HG02610 (cell line): Measurements from ENCODE around the gene DYSF.

ENCODE experiments used
- ATAC-seq: cut with Tn5 transposase; IDR thresholded peaks from one replicate; pipeline ENCODE4 v1.9.1; 2021; ENCODE audit warnings: mild to moderate bottlenecking, moderate library complexity; ENCODE audit not compliant: unreplicated experiment

The DYSF gene

DNA sequence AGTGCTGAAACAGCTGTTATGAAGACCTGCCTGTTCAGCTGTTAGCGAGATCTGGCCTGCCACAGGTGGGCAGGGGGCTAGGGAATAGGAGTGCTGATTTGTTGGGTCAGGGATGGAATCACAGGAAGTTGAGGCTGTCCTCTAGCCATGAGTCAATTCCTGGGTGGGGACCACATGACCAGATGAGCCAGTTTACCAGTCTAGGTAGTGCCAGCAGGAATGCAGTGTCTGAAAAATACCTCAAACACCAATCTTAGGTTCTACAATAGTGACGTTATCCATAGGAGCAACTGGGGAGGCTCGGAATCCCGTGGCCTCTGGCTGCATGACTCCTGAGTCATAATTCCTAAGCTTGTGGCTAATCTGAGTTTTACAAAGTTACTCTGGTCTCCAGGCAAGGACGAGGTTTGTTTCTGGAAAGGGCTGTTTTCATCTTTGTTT lies 44.9 kb downstream of the DYSF start:
- ATAC-seq: no peak

DNA sequence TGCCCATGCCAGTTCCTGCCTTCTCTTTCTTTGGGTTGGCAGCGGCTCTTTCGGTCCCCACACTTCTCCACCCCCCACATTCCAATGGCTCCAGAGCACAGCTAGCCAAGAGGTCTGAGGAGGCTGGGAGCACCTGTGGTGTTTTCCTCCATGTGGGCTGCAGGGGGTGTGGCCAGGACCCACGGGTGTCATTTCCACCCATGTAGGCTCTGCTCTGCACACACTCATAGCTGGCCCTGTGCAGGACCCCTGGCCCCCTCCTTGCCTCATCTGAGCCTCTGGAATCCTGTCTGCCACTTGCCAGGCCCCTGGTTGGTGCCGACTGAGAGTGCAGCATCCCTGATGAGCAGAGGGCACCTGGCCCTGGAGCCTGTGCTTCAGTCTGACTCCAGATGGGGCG lies 46.3 kb downstream of the DYSF start:
- ATAC-seq: no peak

DNA sequence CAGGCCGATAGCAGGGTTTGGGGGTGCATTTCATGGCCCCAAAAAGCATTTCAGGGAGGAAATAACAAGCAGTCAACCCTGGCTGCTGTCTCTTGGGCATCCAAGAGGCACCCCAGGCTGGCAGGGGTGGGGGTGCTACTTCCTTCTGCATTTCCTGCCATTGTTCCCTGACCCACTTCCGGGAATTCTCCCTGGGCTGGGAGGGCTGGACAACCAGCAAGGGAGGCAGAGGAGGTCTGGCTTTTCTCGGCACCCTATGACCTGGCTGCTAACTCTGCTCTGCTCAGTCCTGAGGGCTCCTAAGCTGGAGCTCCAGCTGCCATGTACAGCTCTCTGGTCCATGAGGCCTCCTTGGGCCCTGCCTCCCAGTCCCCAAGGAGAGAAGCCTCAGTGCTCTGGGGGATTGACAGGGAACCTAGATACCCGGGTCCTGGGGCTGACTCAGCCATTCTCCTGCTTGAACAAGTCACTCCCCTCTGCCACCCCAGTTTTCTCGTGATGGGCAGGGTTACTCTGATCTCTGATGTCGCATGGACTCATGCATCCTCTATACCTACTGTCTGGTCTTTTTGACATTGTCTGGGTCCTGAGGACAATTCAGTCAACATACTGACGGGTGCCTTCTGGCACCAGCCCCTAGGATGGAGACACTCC lies 47.2 kb downstream of the DYSF start:
- no peak for ATAC-seq

DNA sequence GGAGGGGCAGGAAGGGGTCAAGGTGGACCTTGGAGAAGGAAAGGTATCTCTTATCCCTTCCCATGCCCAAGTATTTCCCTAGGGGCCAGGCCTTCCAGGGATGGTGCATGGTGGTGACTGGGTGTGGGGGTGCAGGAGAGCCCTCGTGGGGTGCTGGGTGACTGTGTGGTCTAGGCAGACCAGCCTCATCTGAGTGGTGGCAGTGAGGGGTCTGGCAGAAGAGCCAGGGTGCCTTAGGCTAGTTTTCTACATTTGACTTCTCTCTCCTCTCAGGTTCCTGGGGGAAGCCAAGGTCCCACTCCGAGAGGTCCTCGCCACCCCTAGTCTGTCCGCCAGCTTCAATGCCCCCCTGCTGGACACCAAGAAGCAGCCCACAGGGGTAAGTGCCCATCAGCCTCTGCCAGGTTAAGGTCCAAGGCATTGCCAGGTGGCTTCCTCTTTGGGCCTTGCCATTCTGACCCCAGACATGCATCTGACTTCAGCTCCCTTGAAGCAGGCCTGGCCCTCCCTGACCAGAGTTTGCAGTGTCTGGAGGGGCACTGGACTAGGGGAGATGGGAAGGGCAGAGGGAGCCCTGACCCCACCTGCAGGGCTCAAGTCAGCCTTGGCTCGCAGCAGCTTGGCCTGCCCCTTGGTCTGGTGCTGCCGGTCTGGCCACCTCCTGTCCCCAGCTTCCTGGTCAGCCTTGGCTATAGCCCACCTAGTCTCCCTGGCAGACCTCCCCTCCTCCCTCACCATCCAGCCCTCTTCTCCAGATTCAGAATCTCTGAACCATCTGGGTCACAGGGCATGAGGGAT lies 49.8 kb downstream of the DYSF start:
- no peak for ATAC-seq

DNA sequence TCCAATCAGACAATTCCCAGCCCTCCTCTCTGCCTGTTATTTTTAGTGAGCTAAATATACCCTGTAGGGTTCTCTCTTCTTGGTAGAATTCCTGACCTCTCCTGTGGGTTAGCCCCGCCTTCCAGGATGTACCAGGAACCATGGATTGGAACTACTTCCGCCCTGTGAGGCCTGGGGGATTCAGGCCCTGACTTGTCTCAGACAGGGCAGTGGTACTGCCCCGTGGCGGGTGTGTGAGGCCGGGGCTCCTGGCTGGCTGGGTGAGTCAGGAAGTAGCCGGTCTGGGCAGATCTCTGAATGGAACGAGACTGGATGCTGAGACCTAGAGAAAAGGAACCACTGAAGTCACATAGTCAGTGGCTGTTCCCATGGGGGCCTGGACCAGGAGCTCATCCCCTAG lies 50.5 kb downstream of the DYSF start:
- ATAC-seq: no peak

DNA sequence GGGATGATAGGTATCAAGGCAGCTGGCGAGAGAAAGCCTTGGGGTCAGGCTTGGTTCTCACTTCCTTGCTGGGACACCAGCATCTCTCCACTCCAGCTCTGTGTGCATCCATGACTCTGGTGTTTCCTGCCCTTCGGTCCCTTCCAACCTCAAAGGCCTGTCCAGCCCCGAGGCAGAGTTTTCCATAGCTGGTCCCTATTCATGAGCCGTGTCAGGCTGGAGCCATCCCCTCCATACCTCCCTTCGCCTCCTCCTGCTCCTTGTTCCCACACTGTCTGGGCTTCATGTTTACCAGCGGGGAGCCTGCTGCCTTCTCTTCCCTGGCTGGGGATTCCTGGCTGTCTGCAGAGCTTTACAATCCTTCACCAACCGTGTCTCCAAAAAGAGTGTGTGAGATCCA lies 51.2 kb downstream of the DYSF start:
- no peak for ATAC-seq

DNA sequence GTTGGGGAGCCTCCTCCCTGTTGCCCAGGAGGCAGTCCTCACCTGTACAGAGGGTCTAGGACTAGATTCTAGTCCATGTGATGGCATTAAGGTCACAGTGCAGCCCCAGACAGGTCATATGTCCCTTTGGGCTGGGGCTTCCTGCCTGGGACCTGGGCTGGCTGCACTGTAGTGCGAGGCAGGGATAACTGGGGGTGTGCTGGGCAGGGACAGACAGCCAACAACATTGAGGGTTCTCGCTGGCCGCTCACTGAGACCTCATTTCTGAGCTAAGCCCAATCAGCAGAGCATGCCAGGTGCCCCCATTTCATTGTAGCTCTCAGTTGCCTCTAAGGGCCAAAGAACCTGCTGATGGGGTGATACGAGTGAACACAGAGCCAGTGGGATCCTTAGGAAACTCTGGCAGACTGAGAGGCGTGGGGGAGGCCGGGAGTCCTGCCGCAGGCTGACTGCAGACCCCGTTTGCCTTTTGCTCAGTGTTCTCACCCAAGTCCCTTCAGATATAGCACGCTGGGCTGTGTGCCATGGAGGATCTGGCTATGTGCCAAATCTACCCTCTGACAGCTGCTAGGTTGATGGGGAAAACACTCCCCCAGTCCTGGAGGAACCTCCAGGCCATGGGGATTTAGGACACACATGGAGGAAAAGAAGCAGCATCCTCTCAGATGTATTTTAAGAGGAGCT lies 51.9 kb downstream of the DYSF start:
- no peak for ATAC-seq

DNA sequence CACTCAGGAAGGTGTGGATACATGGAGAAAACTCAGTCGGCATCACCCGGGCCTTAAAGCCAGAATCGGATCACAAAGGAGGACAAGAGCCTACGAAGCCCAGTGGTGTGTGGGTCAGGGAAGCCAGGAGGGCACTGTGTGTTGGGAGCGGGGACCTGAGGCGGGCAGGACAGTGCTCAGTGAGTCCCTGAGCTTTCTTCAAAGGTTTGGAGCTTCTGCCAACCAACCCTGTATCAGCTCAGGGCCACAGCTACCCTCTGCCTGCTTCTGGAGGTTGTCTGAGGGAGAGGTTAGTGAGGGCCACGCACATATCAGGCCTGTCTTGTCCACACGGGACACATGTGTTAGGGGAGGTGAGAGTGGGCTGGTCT lies 52.4 kb downstream of the DYSF start:
- ATAC-seq: no peak

DNA sequence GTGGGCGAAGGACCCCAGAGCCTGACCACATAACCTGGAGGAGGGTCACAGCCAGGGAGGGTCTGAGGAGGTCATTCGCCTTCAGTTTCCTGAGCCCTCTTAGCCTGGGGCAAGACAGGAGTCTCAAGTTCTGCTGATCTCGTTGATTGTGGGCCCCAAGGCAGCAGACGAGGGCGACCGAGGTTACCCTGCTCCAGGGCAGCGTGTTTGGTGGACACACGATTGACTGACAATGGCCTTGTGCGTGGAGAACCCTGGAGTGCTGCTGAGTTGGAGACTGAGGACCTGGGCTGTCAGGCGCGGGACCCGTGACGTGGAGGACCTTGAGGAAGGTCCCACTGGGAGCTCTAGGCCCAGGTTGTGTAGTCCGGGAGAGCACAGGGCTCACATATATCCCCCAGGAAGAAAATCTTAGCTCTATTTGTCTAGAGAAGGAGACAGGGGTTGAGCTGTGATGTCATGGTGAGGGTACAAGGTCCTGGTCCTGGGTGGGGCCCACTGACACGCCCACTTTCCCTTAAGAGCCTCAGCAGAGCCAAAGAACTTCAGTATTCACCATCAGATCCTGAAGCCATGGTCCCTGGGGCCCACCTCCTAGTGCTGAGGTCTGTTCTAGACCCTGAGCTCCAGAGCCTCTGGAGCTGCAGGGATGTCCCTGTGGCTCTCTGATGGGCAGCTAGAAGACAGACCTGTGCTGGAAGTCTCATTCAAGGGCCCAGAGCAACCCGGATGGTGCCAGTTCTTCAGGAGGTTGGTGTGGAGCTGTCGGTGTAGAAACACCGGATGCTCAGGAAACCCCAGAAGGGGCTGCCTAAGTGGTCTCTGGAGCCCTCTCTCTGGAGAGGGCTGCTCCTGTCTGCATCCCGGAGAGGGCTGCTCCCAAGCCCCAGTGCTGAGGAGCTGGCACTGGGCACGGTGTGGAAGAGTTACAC lies 53.1 kb downstream of the DYSF start:
- ATAC-seq: no peak

DNA sequence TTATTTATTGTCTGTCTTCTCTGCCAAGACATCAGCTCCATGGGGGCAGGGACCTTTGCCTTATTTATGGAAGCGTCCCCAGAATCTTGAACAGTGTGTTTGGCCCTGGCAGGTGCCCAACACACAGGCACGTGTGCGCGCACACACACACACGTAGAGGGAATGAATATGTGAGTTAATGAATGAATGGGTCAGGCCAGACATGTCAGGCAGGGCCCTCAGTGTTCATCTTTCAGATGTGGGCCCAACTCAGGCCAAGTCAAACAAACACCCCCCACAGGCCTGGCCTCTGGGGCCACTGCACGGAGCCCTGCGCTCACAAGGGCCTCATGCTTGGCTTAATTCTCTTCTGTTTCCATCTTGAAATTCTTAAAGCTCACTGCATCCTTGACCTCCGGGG lies 54.1 kb downstream of the DYSF start:
- ATAC-seq: no peak

DNA sequence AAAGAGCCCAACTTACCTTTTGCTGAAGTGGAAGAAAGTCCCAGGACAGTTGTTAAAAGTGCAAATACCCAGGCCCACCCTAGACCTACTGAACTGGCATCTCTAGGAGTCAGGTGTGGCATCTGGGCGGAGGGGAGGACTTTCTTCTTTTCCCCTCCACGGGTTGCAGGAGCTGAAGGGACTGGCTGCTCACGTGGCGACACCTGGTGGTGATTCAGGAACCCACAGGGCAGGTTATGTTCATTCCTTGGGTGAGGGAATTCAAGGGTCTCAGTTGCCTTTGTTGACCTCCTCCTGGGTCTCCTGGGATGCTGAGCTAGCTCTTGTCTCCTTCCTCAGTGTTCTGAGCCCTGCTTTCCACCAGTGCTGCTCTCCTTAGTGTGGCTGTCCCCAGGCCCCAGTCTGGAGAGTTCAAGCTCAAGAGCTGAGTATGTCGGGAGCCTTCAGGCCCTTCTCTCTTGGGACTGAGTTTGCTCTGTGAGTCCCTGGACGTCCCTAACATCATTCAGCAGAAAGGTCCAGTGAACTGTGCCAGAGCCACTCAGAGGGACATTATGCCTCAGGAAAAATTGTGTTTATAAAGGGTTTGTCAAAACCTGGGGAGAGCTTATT lies 56.9 kb downstream of the DYSF start:
- ATAC-seq: peak; percentile 53

DNA sequence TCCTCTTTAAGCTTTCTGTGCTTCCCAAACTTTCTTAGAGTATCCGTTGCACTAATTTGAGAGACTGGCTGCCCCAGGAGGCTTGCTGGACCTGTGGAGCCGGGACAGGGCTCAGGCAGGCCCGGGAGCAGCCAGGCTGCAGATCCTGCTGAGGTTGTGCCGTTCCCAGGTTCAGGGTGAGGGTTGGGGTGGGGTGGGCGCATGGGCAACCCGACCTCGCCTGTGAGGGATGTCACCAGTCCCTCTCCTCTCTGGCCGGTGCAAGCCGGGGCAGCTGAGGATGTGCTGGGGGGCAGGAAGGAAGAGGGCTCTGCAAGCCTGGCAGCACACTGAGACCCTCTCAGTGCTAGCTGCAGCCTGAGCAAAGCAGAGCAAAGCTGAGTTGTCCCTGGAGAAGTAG lies 57.6 kb downstream of the DYSF start:
- ATAC-seq: no peak

DNA sequence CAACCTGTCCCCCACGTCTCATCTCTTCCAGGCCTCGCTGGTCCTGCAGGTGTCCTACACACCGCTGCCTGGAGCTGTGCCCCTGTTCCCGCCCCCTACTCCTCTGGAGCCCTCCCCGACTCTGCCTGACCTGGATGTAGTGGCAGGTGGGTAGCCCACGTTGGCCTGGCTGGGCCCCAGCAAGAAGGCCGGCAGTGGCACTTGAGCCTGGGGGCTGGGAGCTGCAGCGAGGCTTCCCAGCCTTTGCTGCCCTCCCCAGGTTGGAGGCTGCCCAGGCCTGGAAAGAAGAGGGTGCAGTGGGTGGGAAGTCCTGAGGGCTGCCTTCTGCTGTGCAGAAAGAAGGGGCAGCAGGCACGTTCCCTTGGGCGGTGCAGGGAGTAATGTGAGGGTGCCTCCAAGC lies 58.4 kb downstream of the DYSF start:
- no peak for ATAC-seq

DNA sequence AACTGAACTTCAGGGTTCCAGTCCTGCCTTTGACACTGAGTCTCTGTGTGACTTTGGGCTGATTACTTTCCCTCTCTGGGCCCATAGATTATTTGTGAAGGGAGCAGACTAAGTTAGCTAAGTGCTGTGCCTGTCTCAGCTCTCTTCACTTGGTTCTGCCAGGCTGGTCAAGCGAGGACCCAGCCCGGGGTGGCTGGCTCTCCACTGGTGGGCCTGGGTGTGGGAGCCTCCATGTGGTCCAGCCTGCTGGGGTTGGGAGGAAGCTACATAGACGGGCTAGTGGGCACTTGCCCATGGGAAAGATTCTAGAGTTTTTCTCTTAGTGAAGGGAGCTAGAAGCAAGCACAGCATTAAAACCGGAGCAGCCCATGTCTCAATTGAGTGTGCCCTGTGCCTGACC lies 59.0 kb downstream of the DYSF start:
- ATAC-seq: no peak

DNA sequence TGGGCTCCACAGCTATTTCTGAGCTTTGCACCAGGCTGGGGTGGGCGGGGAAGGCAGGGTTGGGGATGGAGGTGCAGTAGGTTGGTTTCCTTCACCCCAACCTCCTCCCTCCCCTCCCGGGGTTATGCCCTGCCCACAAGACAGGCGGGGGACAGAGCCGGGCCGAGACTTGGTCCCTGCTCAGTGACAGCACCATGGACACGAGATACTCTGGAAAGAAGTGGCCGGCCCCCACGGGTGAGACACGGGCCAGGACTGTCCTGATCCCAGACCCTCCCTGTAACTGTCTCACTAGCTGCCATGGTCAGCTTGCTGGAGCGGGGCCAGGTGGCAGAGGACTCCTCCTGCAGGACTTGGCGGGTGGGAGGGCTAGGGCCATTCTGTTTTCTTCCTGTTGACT lies 59.7 kb downstream of the DYSF start:
- ATAC-seq: no peak

DNA sequence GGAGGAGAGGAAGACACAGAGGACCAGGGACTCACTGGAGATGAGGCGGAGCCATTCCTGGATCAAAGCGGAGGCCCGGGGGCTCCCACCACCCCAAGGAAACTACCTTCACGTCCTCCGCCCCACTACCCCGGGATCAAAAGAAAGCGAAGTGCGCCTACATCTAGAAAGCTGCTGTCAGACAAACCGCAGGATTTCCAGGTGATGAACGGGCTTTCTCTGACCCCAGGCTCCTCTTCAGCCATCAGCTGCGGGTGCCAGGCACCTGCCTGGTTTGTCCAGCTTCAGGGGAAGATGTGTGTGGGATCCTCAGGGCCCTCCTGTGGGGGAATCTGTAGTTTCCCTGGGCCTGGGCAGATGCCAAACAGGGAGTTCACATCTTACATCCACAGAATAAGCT lies 60.4 kb downstream of the DYSF start:
- no peak for ATAC-seq

DNA sequence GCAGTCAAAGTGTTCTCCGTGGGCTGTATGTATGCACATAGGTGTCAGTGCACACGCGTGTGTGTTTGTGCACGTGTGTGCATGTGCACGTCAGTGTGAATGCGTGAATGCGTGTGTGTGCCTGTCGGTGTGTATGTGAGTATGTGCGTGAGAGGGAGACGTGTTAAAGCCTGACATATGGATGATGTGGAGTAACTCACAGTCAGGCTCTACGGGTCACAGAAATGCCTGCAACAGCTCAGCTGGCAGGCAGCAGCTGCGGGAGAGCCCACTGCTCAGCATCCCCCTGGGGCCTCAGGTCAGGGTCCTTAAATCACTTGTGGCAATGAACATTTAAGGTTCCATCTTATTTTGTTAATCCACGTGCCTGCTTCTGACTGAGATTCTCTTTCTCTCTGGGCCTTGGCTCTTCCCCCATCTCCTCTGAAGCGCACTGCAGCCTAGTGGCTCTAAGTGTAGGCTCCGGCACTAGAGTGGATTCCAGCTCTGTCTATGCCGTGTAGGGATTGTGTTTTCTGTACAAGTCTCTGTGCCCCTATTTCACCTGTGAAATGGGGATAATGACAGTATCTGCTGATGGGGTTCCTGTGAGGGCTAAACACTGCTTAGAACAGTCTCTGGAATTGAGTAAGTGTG lies 63.0 kb downstream of the DYSF start:
- ATAC-seq: no peak

DNA sequence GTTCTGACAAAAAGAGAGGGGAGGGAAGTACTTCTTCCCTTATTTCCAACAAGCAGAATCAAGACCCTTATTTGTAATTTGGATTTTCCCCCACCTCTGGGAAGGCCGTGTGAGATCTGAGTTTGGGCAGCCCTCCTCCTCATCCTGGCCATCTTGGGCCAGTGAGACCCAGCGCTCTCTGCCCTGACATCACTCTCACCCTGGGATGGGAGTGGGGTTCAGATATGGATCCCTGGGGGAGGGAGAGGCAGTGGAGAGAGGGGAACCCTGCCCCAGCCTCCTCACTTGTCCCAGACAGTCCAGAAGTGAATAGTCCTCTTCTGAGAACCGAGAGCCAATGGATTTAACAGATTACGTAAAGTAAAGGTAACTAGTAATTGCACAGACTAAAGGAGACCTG lies 64.5 kb downstream of the DYSF start:
- no peak for ATAC-seq

DNA sequence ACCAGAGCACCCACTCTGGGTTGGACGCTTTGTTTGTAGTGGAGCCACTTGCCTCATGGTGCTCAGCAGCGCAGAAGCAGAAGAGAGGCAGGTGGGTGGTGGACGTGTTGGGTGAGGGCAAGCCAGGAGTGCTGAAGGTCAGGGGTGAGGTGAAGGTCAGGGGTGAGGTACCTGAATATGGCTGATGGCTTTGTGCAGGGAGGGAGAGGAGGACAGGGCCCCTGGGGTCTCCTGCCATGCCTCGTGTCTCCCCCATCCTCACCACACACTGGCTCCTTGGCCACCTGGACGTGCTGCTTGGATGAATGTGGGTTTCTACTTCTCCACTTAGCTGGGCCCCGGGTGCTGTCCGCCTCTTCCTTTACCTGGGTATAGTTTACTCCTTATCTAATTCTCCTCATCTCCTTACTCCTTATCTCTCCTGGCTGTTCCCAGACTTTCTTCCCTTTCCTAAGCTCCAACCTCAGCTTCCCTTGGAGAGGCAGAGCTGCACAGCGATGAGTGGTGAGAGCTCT lies 68.1 kb downstream of the DYSF start:
- ATAC-seq: no peak

DNA sequence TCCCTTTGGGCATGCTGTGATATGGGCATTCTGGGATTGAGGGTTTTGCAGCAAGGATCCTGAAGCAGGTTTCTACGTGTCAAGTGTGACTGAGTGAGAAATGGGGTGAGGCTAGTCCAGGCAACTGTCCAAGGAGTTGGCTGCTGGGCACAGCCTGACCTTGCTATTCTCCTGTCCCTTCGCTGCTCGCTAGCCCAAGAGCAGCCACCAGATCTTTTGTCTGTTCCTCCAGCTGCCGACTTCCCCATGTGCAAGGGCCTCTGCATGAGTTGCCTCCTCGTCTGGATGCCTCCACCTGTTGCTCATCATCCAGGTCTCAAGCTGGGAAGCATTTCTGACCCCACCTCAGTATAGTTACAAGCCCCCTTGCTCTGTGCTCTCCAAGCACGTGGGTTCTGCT lies 71.1 kb downstream of the DYSF start:
- no peak for ATAC-seq
